Neural cell (in vitro differentiated cells): Measurements from ENCODE around the gene RBPJL. TPM values are rescaled to one million over a fixed set of nuclear protein-coding genes. Genes with fewer than 3 reads are reported as not detected.

Experiments used
- H2AFZ ChIP-seq: fragments of 200-600, 300-800 bp; sonication (generic), shearing (Covaris generic); 2 replicates; pipeline ENCODE4 v1.6.0; 2014; ENCODE audit warnings: low read depth, mild to moderate bottlenecking, antibody characterized with exemption, low read length, moderate library complexity
- H3F3A ChIP-seq: fragments of 200-600 bp; shearing (Covaris generic); 2 replicates; pipeline ENCODE4 v1.6.1; 2016; ENCODE audit warnings: mild to moderate bottlenecking, moderate library complexity, mixed read lengths, antibody characterized with exemption, low read length; ENCODE audit not compliant: insufficient read depth, poor library complexity, severe bottlenecking
- H3K27ac ChIP-seq: fragments of 200-600, 300-800 bp; sonication (generic), shearing (Covaris generic); 2 replicates; pipeline ENCODE4 v1.5.1; 2014; ENCODE audit warnings: mild to moderate bottlenecking, low read length, moderate library complexity
- H3K27me3 ChIP-seq: fragments of 300-800, 200-600 bp; sonication (generic), shearing (Covaris generic); 2 replicates; pipeline ENCODE4 v1.6.0; 2014; ENCODE audit warnings: mild to moderate bottlenecking, low read depth, low read length, moderate library complexity; ENCODE audit not compliant: insufficient read depth
- H3K36me3 ChIP-seq: fragments of 300-800, 200-600 bp; sonication (generic), shearing (Covaris generic); 2 replicates; pipeline ENCODE4 v1.5.1; 2014; ENCODE audit warnings: mild to moderate bottlenecking, antibody characterized with exemption, low read length, moderate library complexity; ENCODE audit not compliant: insufficient read depth
- H3K4me2 ChIP-seq: fragments of 300-800, 200-600 bp; sonication (generic), shearing (Covaris generic); 2 replicates; pipeline ENCODE4 v1.6.0; 2014; ENCODE audit warnings: mild to moderate bottlenecking, low read length
- H3K4me3 ChIP-seq: fragments of 300-800, 200-600 bp; sonication (generic), shearing (Covaris generic); 2 replicates; pipeline ENCODE4 v1.5.1; 2014; ENCODE audit warnings: mild to moderate bottlenecking, low read length, moderate library complexity
- H3K79me2 ChIP-seq: fragments of 200-600 bp; shearing (Covaris generic); replicated peaks from 2 replicates; pipeline ENCODE4 v1.6.0; 2014; ENCODE audit warnings: mild to moderate bottlenecking, low read length, moderate library complexity; ENCODE audit not compliant: insufficient read depth
- H3K9ac ChIP-seq: fragments of 300-800, 200-600 bp; sonication (generic), shearing (Covaris generic); 2 replicates; pipeline ENCODE4 v1.6.1; 2016; ENCODE audit warnings: mild to moderate bottlenecking, low read length, mixed read lengths
- H3K9me2 ChIP-seq: fragments of 200-600 bp; shearing (Covaris generic); 2 replicates; pipeline ENCODE4 v1.6.1; 2016; ENCODE audit warnings: mild to moderate bottlenecking, low read length, mixed read lengths; ENCODE audit not compliant: insufficient read depth
- H3K9me3 ChIP-seq: fragments of 200-600, 300-800 bp; sonication (generic), shearing (Covaris generic); 2 replicates; pipeline ENCODE4 v1.6.1; 2016; ENCODE audit warnings: mild to moderate bottlenecking, mixed run types, low read length, moderate library complexity, mixed read lengths
- H4K20me1 ChIP-seq: fragments of 200-600 bp; shearing (Covaris generic); 2 replicates; pipeline ENCODE4 v1.6.1; 2016; ENCODE audit warnings: mild to moderate bottlenecking, mixed run types; ENCODE audit not compliant: insufficient read depth
- CTCF ChIP-seq: fragments of 450-650 bp; IDR thresholded peaks from 2 replicates; pipeline ENCODE4 v1.5.1; 2014; ENCODE audit warnings: antibody characterized with exemption, mild to moderate bottlenecking, moderate library complexity; ENCODE audit not compliant: poor library complexity, severe bottlenecking
- EP300 ChIP-seq: fragments of 450-650 bp; conservative IDR thresholded peaks from 2 replicates; pipeline ENCODE4 v1.6.1; 2014; ENCODE audit warnings: antibody characterized with exemption, mild to moderate bottlenecking, moderate library complexity; ENCODE audit not compliant: poor library complexity, severe bottlenecking
- EZH2 ChIP-seq: fragments of 200-600, 300-800 bp; shearing (Covaris generic), sonication (generic); IDR thresholded peaks from 2 replicates; pipeline ENCODE4 v1.6.1; 2014; ENCODE audit warnings: antibody characterized with exemption, low read length, borderline replicate concordance, mild to moderate bottlenecking; ENCODE audit not compliant: insufficient read depth, poor library complexity, severe bottlenecking
- MXI1 ChIP-seq: fragments of 450-650 bp; conservative IDR thresholded peaks from 2 replicates; pipeline ENCODE4 v1.6.1; 2014; ENCODE audit warnings: antibody characterized with exemption, mild to moderate bottlenecking; ENCODE audit not compliant: poor library complexity, severe bottlenecking
- POLR2AphosphoS5 ChIP-seq: IDR thresholded peaks from 2 replicates; pipeline ENCODE4 v1.6.1; 2012
- RAD21 ChIP-seq: fragments of 450-650 bp; conservative IDR thresholded peaks from 2 replicates; pipeline ENCODE4 v1.6.1; 2014; ENCODE audit warnings: antibody characterized with exemption, mild to moderate bottlenecking, moderate library complexity
- SMC3 ChIP-seq: fragments of 450-650 bp; conservative IDR thresholded peaks from 2 replicates; pipeline ENCODE4 v1.6.1; 2014; ENCODE audit warnings: antibody characterized with exemption, mild to moderate bottlenecking, moderate library complexity; ENCODE audit not compliant: poor library complexity
- TAF1 ChIP-seq: IDR thresholded peaks from 2 replicates; pipeline ENCODE4 v1.6.1; 2012; ENCODE audit warnings: low read depth
- polyA plus RNA-seq: library from polyadenylated mRNA; depleted of rRNA; stranded (reverse); fragments of >200 nt; gene quantifications from 2 replicates; pipeline ENCODE4 v1.2.3, GENCODE V29; 2014
- TF ChIP-seq, protein P1 (sequence below): IDR thresholded peaks from 2 replicates; pipeline ENCODE4 v1.6.1; 2012; ENCODE audit warnings: borderline replicate concordance

RBPJL gene
- polyA plus RNA-seq, 1 donor from 2014 or later = not detected

DNA sequence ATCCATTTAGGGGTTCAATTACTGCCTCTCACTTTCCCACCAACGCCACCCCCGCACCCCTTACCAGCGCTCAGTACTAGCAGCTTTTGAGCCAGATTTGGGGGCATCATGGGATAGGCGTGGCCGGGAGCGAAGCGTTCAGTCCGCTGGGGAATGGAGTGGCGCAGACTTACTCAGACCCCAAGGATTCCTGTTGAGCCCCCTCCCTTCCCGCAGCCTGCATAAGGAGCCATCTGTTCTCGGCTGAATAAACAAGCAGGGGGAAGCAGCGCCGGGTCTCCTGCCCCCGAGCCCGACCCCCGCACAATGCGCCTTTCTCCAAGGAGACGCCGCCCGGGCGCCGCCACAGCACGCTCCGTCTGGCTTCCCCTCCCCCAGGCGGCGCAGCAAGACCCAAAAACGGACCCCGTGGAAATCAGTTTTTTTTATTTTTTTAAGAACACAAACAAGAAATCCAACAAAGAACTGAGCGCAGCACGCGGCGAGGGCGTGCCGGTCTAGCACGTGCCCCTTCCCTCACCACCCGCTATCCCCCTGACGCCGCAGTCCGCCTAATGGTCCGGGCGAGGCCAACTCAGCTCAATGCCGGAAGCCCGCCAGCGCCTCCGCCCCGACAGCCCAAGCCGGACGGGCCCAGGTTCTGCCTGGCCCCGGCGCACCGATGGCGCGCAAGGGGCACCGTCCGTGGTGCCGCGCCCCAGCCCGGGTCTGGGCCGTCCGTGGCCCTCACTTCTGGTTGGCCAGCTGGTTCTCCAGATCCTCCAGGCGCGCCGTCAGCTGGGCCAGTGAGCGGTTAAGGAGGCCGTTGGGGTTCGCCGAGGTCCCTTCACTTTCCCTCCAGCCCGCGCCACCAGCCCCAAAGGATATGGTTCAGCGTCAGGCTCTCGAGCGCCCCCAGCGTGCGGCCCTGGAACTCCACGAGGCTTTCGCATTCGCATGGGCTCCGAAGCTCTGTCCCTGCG, 13.3 kb upstream of the RBPJL start:
- H3K27ac ChIP-seq = no peak overlapping the region

GRCh38 chr20:45294003-45294368, 12.7 kb upstream of the RBPJL start:
- Histone ChIP-seq H3K9ac (no peak overlapping the region), H4K20me1 (no peaks in the 10 kb centered on the region), H3K36me3 (no peaks in the 10 kb centered on the region), H3F3A (no peaks in the 10 kb centered on the region), H3K27me3 (peaks cover 14% of the 10 kb centered on the region), H2AFZ (no peak overlapping the region), H3K9me2 (no peaks in the 10 kb centered on the region), H3K4me2 (no peak overlapping the region), H3K27ac (no peak overlapping the region), H3K4me3 (peak overlapping the region; percentile 73), H3K9me3 (peaks cover 3% of the 10 kb centered on the region), H3K79me2 (no peaks in the 10 kb centered on the region)
- TF ChIP-seq POLR2AphosphoS5 (no peak), TAF1 (no peak), CTCF (no peak), EZH2 (no peak), RAD21 (peak; percentile 0)
- TF ChIP-seq, protein P1, sequence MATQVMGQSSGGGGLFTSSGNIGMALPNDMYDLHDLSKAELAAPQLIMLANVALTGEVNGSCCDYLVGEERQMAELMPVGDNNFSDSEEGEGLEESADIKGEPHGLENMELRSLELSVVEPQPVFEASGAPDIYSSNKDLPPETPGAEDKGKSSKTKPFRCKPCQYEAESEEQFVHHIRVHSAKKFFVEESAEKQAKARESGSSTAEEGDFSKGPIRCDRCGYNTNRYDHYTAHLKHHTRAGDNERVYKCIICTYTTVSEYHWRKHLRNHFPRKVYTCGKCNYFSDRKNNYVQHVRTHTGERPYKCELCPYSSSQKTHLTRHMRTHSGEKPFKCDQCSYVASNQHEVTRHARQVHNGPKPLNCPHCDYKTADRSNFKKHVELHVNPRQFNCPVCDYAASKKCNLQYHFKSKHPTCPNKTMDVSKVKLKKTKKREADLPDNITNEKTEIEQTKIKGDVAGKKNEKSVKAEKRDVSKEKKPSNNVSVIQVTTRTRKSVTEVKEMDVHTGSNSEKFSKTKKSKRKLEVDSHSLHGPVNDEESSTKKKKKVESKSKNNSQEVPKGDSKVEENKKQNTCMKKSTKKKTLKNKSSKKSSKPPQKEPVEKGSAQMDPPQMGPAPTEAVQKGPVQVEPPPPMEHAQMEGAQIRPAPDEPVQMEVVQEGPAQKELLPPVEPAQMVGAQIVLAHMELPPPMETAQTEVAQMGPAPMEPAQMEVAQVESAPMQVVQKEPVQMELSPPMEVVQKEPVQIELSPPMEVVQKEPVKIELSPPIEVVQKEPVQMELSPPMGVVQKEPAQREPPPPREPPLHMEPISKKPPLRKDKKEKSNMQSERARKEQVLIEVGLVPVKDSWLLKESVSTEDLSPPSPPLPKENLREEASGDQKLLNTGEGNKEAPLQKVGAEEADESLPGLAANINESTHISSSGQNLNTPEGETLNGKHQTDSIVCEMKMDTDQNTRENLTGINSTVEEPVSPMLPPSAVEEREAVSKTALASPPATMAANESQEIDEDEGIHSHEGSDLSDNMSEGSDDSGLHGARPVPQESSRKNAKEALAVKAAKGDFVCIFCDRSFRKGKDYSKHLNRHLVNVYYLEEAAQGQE = no peak

More for the DNA sequence above, 13.3 kb upstream of the RBPJL start:
- peak overlapping the region; percentile 7 for H3K4me2 ChIP-seq
- peak overlapping the region; percentile 73 for H3K4me3 ChIP-seq
- H4K20me1 ChIP-seq = no peaks in the 10 kb centered on the region
- H3K9me3 ChIP-seq = peaks cover 3% of the 10 kb centered on the region
- peaks cover 14% of the 10 kb centered on the region for H3K27me3 ChIP-seq
- no peak overlapping the region for H2AFZ ChIP-seq
- no peaks in the 10 kb centered on the region for H3K9me2 ChIP-seq
- H3K9ac ChIP-seq = peak overlapping the region; percentile 59
- peak; percentile 39 for TF ChIP-seq SMC3
- peak; percentile 20 for TF ChIP-seq EP300
- no peak for TF ChIP-seq EZH2
- peak; percentile 29 for TF ChIP-seq POLR2AphosphoS5
- peak; percentile 22 for TF ChIP-seq RAD21
- peak; percentile 61 for TF ChIP-seq MXI1
- no peak for TF ChIP-seq TAF1
- peak; percentile 83 for TF ChIP-seq CTCF
- TF ChIP-seq, protein P1 = no peak
- H3F3A ChIP-seq = no peaks in the 10 kb centered on the region
- no peaks in the 10 kb centered on the region for H3K79me2 ChIP-seq
- H3K36me3 ChIP-seq = no peaks in the 10 kb centered on the region
